A549 (cell line): ENCODE measurements around the gene KCNMA1.

ENCODE experiments used
- CTCF ChIP-seq: fragments of >200 bp; sonication (Bioruptor Twin); formaldehyde crosslinking; IDR thresholded peaks from 3 replicates; pipeline ENCODE4 v1.5.1; 2016
- PBX3 ChIP-seq: IDR thresholded peaks from 2 replicates; pipeline ENCODE4 v1.6.1; 2012

GRCh38 chr10:77446700-77447099 is 190.9 kb downstream of the KCNMA1 start:
- TF ChIP-seq CTCF (no peak), PBX3 (no peak)
